ENCODE data around the gene HIRIP3.

Gene HIRIP3

DNA sequence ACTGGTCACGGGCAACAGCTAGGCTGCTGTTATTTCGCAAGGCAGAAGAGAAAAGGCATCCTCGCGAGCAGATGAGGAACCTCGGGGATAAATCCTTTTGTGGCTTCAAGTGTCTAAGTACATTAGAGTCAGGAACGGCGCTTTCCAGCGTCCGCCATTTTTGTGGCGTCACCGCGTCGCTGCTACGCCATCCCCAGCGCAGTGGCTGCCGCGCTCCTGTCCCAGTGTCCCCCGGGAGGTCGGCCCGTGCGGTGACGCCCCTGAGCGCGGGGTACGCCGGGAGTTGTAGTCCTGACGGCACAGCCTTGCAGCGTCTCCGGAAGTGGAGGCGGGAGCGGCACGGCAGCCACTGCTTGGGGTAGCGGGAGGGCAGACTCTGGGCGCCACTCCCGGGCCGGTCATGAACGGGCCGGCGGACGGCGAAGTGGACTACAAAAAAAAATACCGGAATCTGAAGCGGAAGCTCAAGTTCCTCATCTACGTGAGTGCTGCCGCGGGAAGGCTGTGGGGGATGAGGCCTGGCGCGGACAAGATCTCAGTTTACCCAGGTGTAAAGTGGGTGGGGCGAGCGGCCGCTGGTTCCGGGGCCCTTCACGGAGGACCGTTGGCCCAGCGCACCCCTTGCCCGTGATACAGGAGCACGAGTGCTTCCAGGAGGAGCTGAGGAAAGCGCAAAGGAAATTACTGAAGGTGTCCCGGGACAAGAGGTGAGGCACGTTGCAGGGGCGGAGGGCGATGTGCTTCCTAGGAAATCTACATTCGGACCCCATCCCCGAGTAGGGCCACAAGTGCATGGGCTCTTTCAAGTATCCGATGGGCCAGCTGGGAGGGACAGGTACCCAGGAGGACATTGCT lies 721 bp upstream of the HIRIP3 start, which contains the start of gene INO80E:
Gene INO80E (plus strand): TSS at position 331 of the 855 bp plus-strand sequence. CDS start 70 bp downstream, at position 401.
- DNase-seq = peak; percentile 99

DNA sequence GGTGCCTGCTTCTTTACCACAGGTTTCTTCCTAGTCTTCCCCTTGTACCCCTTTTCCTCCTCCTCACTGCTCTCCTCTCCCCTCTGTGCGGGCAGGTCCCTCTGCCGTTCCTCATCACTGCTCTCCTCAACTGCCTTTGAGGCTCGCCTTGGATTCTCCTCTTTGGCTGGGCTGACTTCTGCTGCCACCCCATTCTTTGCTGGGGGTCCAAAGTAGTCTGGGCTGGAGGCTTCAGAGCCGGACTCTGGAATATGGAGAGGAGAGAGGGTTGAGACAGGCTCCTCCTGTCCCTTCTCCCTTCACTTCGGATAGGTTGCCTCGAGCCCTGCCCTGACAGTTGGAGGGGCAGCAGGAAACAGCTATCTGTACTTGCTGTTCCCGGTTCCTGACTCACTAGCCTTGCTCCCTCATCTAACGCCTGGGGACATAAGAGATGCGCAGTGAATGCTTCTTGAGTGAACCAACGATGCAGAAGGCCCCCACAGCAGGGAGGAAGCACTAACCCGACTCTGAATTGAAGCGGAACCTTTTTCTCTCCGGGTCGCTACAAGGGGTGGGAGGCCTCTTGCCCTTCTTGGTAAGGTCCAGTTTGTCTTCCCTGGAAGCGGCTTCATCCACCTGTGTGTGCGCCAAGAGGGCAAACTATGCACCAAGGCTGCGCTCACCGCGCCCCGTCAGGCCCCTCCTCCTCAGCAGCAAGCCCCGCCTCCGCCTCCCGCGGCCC lies 655 bp downstream of the HIRIP3 start:
- no peak for DNase-seq

DNA sequence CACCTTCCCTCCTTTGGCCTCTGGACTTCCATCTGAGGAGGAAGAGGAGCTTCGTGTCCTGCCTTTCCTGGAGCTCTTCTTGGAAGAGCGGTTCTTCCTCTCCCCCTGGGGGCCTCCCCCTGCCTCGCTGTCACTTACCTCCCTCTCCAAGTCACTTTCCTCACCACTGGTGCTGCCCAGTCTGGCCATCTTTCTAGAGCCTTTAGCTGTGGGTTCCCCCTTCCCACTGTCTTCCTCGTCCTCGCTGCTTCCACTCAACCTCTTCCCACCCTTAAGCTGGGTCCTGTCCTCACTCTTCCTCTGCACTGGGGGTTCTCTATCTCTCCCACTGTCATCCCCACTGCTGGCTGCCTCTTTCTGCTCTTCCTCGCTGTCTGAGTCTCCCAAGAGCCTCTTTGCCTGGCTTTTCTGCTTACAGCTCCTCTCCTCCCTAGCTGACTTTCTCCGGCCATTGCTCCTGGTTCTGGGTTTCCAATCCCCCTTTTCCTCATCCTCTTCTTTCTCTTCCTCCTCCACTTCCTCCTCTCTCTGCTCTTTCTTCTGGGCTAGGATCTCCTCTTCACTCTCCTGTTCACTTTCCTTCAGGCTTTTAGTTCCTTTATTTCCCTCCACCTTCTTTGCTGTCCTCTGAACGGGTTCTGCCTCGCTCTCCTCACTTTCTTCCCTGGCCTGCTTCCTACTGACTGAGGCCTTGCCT lies 1.4 kb downstream of the HIRIP3 start:
- no peak for DNase-seq

DNA sequence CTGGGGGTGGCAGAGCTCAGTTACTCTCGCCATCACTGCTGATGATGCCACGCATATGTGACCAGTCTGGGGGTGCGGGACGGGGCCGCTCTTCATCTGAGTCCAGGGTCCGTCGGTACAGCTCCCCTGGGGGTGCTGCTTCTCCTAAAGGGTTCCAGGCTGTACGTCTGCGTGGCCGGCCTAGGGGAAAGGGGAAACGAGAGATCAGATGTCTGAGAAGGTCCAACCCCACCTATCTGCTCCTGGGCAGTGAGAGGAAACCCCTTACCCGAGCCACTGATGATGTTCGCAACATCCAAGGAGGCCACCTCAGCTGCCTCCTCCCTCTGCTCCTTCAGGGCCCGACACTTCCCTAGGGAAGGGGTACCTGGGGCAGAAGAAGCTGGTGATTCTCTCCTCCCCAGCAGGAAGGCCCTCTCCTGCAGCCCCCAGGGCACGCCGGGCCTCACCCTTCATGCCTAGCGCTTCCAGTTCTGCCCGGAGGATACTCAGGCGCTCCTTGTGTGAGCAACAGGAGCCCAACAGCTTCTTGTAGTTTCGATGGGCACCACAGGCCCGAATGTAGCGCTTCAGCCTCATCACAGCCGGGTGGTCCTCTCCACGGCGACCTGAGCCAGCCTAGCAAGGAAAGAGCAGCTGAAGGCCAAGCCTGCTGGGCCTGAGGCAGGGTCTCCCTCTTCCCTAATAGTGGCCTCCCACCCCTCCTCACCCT lies 2.1 kb downstream of the HIRIP3 start:
- DNase-seq = no peak

GRCh38 chr16:29992344-29992967 lies 3.0 kb downstream of the HIRIP3 start:
- DNase-seq = no peak

GRCh38 chr16:29991571-29991904 lies 3.9 kb downstream of the HIRIP3 start:
- no peak for DNase-seq

- no peak for DNase-seq
Observed at GRCh38 chr16:29990883-29991570, 4.4 kb downstream of the HIRIP3 start.

DNA sequence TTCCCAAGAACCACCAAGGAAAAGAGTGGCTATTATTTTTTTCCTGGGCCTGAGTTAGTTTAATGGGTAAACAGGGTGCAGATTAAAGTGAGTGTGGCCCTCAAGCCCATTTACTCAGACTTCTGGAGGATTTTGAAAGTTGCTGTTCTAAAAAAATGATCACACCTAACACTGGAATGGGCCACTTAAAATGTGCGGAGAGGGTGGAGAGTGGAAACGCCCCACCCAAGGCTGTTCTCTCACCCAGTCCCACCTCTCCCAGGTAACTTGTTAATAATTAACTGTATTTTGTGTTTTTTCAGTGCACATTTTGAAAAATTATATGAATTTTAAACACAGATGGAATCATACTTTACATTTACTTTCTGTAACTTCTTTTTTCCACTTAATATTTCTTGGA lies 5.4 kb downstream of the HIRIP3 start:
- no peak for DNase-seq

- no peak for DNase-seq
Observed at GRCh38 chr16:29989111-29989858, 6.1 kb downstream of the HIRIP3 start.

DNA sequence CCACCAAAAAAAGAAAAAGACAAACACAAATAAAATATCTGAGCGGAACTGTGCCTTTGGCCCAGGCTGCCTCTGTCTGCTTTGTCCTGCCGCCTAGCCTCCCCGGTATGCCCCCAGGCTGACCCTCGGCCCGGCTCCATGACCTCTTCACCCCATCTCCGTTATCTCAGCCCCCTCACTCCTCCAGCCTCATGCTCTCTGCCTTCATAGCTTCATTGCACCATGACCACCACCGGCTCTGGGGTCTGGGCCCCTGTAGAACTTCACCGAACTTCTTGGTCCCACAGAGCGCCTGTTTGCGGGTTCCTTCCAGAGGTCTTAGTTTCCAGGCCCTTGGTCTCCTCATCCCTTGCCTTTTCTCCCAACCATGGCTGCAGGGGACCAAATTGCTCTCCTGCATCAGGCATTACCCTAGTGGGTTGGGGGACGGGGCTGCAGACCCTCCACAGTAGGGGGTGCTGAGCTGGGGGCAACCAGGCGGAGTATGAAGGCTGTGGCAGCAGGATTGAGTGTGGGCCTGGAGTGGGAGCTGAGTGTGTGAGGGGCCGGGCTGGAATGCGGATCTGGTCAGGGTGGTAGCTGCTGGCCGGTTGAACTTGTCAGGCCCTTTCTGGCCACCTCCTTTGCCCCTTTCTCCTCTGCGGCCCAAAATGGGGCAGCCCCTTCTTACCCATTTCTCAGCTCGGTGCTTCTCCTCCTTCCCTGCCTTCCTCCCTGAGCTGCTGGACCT lies 6.9 kb downstream of the HIRIP3 start:
- DNase-seq = no peak

GRCh38 chr16:29987371-29988085 lies 7.9 kb downstream of the HIRIP3 start:
- DNase-seq = no peak

- DNase-seq = no peak
Observed at GRCh38 chr16:29986931-29987330, 8.5 kb downstream of the HIRIP3 start.

GRCh38 chr16:29986231-29986630 lies 9.2 kb downstream of the HIRIP3 start:
- DNase-seq = no peak

DNA sequence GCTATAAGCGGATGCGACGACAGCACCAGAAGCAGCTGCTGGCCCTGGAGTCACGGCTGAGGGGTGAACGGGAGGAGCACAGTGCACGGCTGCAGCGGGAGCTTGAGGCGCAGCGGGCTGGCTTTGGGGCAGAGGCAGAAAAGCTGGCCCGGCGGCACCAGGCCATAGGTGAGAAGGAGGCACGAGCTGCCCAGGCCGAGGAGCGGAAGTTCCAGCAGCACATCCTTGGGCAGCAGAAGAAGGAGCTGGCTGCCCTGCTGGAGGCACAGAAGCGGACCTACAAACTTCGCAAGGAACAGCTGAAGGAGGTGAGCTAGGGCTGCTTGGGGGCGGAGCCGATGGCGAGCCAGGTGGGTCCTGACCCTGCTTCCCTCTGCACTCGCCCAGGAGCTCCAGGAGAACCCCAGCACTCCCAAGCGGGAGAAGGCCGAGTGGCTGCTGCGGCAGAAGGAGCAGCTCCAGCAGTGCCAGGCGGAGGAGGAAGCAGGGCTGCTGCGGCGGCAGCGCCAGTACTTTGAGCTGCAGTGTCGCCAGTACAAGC lies 10.1 kb downstream of the HIRIP3 start:
- no peak for DNase-seq

DNA sequence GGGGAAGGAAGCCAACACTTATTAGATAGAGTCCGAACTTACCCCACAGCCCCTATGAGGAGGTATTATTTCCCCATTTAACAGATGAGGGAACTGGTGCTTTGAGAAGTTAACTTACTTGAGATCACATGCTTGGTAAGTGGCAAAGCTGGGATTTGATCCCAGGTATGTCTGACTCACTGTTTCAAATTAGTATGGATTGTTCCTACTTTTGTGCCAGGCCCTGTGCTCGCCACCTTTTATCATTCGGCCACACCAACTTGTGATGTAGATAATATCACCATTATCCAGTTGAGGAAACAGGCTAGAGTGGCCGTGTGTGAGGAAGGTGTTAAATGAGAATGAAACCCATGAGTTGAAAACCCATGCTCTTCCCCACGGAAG lies 10.7 kb downstream of the HIRIP3 start:
- no peak for DNase-seq

GRCh38 chr16:29984137-29984763 lies 11.2 kb downstream of the HIRIP3 start:
- no peak for DNase-seq

- no peak for DNase-seq
Observed at GRCh38 chr16:29983420-29984136, 11.8 kb downstream of the HIRIP3 start.
